Thymus (tissue), 11 donors: ENCODE results near the gene DCHS2. TPM values are rescaled to one million over a fixed set of nuclear protein-coding genes. Genes with fewer than 3 reads are reported as not detected.

Experiments used
- DNase-seq, 9 donors: peaks; one replicate each; pipeline ENCODE4 v3.0.0-alpha.2; 2013; ENCODE audit warnings: low spot score in 9 of 9, low read depth in 6 of 9, missing footprints in 1 of 9
- H3K27ac ChIP-seq, 2 donors: one replicate each; pipeline ENCODE4 v1.5.1; 2013; ENCODE audit warnings: control low read depth in 1 of 2, low read depth in 1 of 2, low read length in 1 of 2, mild to moderate bottlenecking in 1 of 2, moderate library complexity in 1 of 2
- H3K27me3 ChIP-seq, 2 donors: one replicate each; pipeline ENCODE4 v1.5.1; 2013; ENCODE audit warnings: low read length in 1 of 2; ENCODE audit not compliant: control insufficient read depth in 2 of 2, insufficient read depth in 1 of 2
- H3K36me3 ChIP-seq, 2 donors: one replicate each; pipeline ENCODE4 v1.5.1; 2013; ENCODE audit warnings: low read length in 1 of 2, mild to moderate bottlenecking in 1 of 2, moderate library complexity in 1 of 2; ENCODE audit not compliant: control insufficient read depth in 2 of 2, insufficient read depth in 2 of 2
- H3K4me1 ChIP-seq, 2 donors: one replicate each; pipeline ENCODE4 v1.5.1; 2013; ENCODE audit warnings: low read length in 2 of 2; ENCODE audit not compliant: control insufficient read depth in 2 of 2, insufficient read depth in 2 of 2
- H3K4me3 ChIP-seq, 2 donors: one replicate each; pipeline ENCODE4 v1.5.1; 2013; ENCODE audit warnings: low read length in 2 of 2, control low read depth in 1 of 2, mild to moderate bottlenecking in 1 of 2
- H3K9me3 ChIP-seq, 2 donors: one replicate each; pipeline ENCODE4 v1.5.1; 2013; ENCODE audit warnings: low read length in 1 of 2, mild to moderate bottlenecking in 1 of 2; ENCODE audit not compliant: control insufficient read depth in 2 of 2, insufficient read depth in 1 of 2
- WGBS: extraction: QIAGEN DNeasy Blood & Tissue Kit; methylation state at CpG from one replicate; pipeline ENCODE4 v1.1.7; 2013; 5-methylcytosine and 5-hydroxymethylcytosine counted together
- polyA plus RNA-seq: library from polyadenylated mRNA; stranded (reverse); fragments of 200-250 nt; gene quantifications from one replicate; pipeline ENCODE4 v1.2.3, GENCODE V29; 2013
- total RNA-seq: library from RNA; stranded (reverse); fragments of 120-200 nt; gene quantifications from one replicate; pipeline ENCODE4 v1.2.4, GENCODE V29; 2013
- donor health status: healthy.

DCHS2 gene
- total and polyA plus RNA-seq, 2 donors, result 0.07 to 0.19 TPM

DNA sequence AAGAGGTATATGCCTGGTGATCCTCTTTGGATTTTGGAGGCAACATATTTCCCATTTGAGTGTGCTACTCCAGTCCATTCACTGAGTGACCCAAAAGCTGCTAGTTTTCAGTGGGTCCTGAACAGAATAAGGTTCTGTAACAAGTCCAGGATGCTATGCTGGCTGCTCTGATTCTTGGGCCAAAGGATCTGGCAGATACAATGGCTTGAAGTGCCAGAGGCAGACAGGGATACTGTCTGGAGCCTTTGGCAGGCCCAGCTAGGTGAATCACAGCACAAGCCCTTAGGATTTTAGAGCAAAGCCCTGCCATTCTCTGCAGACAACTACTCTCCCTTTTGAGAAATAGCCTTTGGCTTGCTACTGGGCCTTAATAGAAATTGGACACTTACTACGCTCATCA lies 40.6 kb downstream of the DCHS2 start:
- Histone ChIP-seq H3K9me3 (no peaks in the 10 kb centered on the region), H3K4me1 (no peaks in the 10 kb centered on the region), H3K27me3 (no peaks in the 10 kb centered on the region), H3K4me3 (no peak overlapping the region), H3K27ac (no peak overlapping the region), H3K36me3 (no peaks in the 10 kb centered on the region)
- WGBS, result 92% methylated on average over 1 of the region's 1 CpG
- DNase-seq, result no peak

DNA sequence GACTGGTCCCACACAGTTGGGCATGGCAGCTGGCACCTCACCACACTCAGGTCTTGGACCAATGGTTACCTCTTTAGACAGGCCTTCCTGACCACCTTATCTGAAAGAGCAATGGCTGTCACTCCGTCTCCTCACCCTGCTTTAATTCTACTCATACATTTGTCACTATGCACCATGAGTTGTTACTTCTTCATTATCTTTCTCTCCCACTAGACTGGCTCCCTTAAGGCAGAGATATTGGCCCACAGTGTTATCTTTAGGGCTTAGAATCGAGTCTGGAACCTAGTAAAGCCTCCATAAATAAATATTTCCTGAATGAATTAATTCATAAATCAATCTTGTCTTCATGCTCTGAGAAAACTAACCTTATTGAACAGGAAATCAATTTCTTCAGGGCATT lies 46.6 kb downstream of the DCHS2 start:
- WGBS, result 69% methylated on average over 2 of the region's 2 CpGs

DNA sequence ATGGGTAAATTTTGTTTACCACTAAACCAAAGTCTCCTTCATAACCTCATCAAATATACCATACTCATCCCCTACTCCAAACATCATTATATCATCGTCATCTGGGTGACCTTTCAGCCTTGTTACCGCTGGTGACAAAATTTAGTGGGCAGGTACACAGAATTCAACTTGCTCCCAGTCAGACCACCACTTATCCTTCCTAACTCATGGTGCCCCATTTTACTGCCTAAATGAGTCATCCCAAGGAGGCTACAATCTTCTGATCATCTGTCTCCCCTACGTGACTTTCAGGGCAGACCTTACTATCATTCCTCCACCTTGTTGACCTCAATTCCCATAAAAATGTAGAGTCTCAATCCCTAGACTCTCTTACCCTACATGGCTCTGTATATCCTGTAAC lies 49.6 kb downstream of the DCHS2 start:
- WGBS, result 93% methylated on average over 3 of the region's 3 CpGs
- Histone ChIP-seq H3K4me3 (no peak overlapping the region), H3K4me1 (no peaks in the 10 kb centered on the region), H3K27me3 (no peaks in the 10 kb centered on the region), H3K27ac (no peak overlapping the region), H3K9me3 (no peaks in the 10 kb centered on the region), H3K36me3 (no peaks in the 10 kb centered on the region)
- no peak for DNase-seq

More for the DNA sequence above, 46.6 kb downstream of the DCHS2 start:
- Histone ChIP-seq H3K9me3 (no peaks in the 10 kb centered on the region), H3K27me3 (no peaks in the 10 kb centered on the region), H3K4me1 (no peaks in the 10 kb centered on the region), H3K36me3 (no peaks in the 10 kb centered on the region), H3K27ac (no peak overlapping the region), H3K4me3 (no peak overlapping the region)
- DNase-seq, result no peak

DNA sequence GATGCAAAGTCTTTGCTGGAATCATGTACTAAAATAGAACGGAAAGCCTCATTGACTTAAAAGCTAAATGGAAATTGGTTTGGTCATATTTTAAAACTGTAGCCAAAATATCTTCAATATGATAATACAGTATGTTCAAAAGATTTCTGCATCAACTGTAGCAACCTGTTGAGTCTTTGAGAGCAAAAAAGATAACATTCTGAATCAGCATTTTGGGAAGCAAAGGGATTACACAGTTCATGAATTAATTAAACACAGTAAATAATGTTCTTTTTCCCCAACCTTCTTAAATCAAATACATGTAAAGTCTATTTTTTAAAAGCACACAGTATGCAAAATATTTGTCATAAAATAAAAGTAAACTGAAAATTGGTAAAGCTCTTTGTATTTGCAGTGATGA lies 50.5 kb downstream of the DCHS2 start:
- Histone ChIP-seq H3K36me3 (no peaks in the 10 kb centered on the region), H3K9me3 (no peaks in the 10 kb centered on the region), H3K27me3 (no peaks in the 10 kb centered on the region), H3K4me1 (no peaks in the 10 kb centered on the region), H3K4me3 (no peak overlapping the region), H3K27ac (no peak overlapping the region)
- DNase-seq, result no peak
- WGBS, result 98% methylated on average over 1 of the region's 1 CpG

DNA sequence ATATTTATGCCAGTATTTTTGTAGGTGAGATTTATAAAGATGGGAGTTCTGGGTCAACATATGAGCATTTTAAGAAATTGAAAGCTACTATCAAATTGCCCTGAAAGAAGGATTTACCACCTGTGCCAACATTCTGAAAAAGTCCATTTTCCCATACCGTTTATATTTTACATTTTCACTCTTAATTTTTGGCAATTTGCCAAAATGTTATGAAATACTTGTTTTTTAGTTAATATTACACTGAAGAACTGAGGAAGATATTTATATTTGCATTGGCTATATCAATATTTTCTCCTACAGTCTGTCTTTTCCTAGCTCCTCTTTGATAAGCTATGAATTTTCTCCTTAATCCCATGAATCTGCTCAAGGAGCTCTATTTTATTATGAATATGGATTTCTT lies 52.4 kb downstream of the DCHS2 start:
- Histone ChIP-seq H3K4me1 (no peaks in the 10 kb centered on the region), H3K4me3 (no peak overlapping the region), H3K36me3 (no peaks in the 10 kb centered on the region), H3K27me3 (no peaks in the 10 kb centered on the region), H3K9me3 (no peaks in the 10 kb centered on the region), H3K27ac (no peak overlapping the region)
- no peak for DNase-seq
- 39% methylated on average over 1 of the region's 1 CpG for WGBS

DNA sequence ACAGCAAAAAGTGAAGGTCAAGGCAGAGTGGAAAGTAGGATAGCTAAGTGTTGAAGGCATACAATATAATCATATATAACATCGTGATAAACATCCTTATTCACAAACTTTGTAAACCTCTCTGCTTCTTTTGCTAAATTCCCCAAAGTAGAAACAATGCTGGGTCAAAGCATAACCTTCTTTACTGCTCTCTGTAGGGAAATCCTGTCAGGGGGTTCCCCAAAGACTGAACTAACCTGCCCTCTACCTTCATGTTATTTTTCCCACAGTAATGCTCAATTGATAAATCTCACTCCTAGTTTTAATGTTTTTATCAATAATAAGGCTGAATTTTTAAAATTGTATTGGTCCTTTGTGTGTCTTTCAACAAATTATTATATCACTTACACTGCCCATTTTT lies 55.7 kb downstream of the DCHS2 start:
- H3K4me1 ChIP-seq, result no peaks in the 10 kb centered on the region
- no peak for DNase-seq
- WGBS, result 76% methylated on average over 1 of the region's 1 CpG
- H3K9me3 ChIP-seq, result no peaks in the 10 kb centered on the region
- H3K27ac ChIP-seq, result no peak overlapping the region
- H3K36me3 ChIP-seq, result no peaks in the 10 kb centered on the region
- no peak overlapping the region for H3K4me3 ChIP-seq
- no peaks in the 10 kb centered on the region for H3K27me3 ChIP-seq

DNA sequence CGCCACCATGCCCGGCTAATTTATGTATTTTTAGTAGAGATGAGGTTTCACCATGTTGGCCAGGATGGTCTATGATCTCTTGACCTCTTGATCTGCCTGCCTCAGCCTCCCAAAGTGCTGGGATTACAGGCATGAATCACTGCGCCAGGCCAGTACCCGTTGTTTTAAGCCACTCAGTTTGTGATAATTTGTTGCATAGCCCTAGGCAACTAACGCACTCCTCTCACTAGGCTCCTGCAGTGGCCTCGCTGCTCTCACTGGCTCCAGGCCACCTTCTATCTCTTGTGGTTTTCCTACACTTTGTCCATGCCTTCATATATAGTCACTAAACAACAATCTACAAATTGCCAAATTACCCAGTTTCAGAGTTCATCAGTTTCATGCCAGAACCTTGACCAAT lies 58.1 kb downstream of the DCHS2 start:
- no peak overlapping the region for H3K27ac ChIP-seq
- no peaks in the 10 kb centered on the region for H3K9me3 ChIP-seq
- no peak for DNase-seq
- H3K27me3 ChIP-seq, result no peaks in the 10 kb centered on the region
- no peaks in the 10 kb centered on the region for H3K36me3 ChIP-seq
- 96% methylated on average over 6 of the region's 6 CpGs for WGBS
- H3K4me3 ChIP-seq, result no peak overlapping the region
- no peaks in the 10 kb centered on the region for H3K4me1 ChIP-seq

DNA sequence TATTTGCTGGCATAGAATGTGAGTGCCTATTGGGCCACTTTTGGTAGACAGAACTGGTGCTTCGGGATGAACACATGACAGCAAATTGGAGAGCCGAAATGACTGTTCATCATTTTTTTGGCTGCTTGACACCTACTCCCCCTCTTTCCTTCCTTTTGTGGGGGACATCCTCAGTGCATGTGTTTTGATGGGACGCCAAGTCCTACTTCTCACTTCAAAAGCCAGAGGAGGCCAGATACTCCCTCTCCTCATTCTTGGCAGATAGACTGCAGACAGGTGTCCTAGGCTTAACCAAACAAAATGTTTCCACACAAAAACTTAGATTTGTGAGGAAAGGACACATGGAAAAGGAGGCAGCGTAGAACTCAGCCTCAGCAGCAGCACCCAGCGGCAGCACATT lies 62.4 kb downstream of the DCHS2 start:
- Histone ChIP-seq H3K36me3 (no peaks in the 10 kb centered on the region), H3K4me3 (no peak overlapping the region), H3K27ac (no peak overlapping the region), H3K27me3 (no peaks in the 10 kb centered on the region), H3K4me1 (no peaks in the 10 kb centered on the region), H3K9me3 (no peaks in the 10 kb centered on the region)
- no peak for DNase-seq
- 92% methylated on average over 5 of the region's 5 CpGs for WGBS

DNA sequence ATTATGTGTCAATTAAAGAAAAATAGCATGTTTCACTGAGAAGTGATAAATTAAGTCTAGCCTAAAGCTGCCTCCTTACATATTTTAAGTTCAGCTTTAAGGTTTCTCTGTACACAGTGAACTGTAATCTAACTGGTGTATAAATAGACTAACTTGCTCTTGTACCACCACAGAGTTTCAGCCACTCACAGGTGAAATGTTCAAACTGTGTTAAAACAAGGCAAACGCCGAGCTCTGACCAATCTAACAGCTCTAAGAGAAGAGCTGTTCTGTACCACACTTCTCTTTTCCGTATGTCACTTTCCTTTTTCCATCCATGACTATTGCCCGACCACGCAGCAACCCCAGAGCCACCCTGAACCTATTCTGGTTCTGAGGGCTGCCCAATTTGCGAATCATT lies 64.5 kb downstream of the DCHS2 start:
- no peaks in the 10 kb centered on the region for H3K9me3 ChIP-seq
- no peak overlapping the region for H3K27ac ChIP-seq
- no peaks in the 10 kb centered on the region for H3K36me3 ChIP-seq
- no peaks in the 10 kb centered on the region for H3K4me1 ChIP-seq
- DNase-seq, result no peak
- WGBS, result 90% methylated on average over 6 of the region's 6 CpGs
- no peak overlapping the region for H3K4me3 ChIP-seq
- H3K27me3 ChIP-seq, result no peaks in the 10 kb centered on the region

DNA sequence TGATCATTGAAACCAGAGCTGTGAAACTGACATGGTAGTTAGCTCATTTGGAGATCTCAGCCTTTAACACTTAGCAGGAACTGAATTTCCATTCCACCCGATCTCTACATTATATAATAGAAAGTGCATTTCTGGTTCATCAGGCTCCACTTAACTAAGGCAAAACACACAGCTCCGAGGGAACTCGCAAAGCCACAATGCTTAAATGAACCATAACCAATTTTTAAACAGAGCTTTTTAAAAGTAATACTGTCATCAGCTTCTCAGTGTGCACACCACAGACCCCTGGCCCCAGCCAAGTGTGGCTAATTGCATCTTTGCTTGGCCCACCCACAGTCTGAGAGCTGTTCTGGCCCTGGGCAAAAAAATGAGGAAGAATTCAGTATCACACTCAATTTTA lies 66.1 kb downstream of the DCHS2 start:
- no peak overlapping the region for H3K4me3 ChIP-seq
- DNase-seq, result no peak
- no peak overlapping the region for H3K27ac ChIP-seq
- no peaks in the 10 kb centered on the region for H3K4me1 ChIP-seq
- WGBS, result 86% methylated on average over 3 of the region's 3 CpGs
- no peaks in the 10 kb centered on the region for H3K27me3 ChIP-seq
- H3K9me3 ChIP-seq, result no peaks in the 10 kb centered on the region
- no peaks in the 10 kb centered on the region for H3K36me3 ChIP-seq
